C4-2B (cell line): ENCODE results near the gene DMP1.

Experiments
- CTCF ChIP-seq: fragments of 450-650 bp; conservative IDR thresholded peaks from 2 replicates; pipeline ENCODE4 v1.5.1; 2017; ENCODE audit warnings: mild to moderate bottlenecking
- ZFX ChIP-seq: fragments of 450-650 bp; IDR thresholded peaks from 2 replicates; pipeline ENCODE4 v1.6.1; 2017

GRCh38 chr4:87632469-87632868 lies 17.6 kb upstream of the DMP1 start:
- TF ChIP-seq CTCF (no peak), ZFX (no peak)
